Coronary artery (tissue), 2 donors: ENCODE data around the gene NCKAP5.

Experiments
- DNase-seq: peaks from one replicate; pipeline ENCODE4 v3.0.0-alpha.2; 2017; ENCODE audit warnings: low spot score
- H3K27ac ChIP-seq, 2 donors: fragments of 200-600 bp; sonication (generic); one replicate each; pipeline ENCODE4 v1.5.1; 2016 to 2019
- H3K4me3 ChIP-seq: fragments of 200-600 bp; sonication (generic); 2 replicates; pipeline ENCODE4 v1.5.1; 2016; ENCODE audit warnings: mild to moderate bottlenecking, moderate library complexity
- TF ChIP-seq, protein P1 (sequence below): fragments of 200-600 bp; sonication (generic); IDR thresholded peaks from one replicate; pipeline ENCODE4 v1.5.1; 2019; ENCODE audit warnings: antibody characterized with exemption

Gene NCKAP5

DNA sequence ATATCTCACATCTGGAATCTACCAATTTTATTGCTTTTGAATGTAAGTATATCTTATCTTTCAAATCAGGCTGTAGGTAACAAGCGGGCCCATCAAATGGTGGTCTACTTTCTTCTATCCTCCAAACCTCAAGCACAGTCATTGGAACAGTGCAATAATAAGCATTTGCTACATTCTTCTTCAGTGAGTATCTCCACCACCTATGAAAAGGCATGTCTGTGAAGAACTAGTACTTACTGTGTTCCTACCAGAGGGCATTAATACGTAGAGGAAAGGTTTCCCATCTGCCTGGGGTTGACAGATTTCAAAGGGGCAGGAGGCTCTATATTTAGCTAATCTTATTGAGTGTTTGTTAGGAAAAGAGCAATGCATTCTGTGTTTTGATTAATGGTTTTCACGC lies 411.1 kb downstream of the NCKAP5 start:
- Histone ChIP-seq H3K4me3 (no peak overlapping the region), H3K27ac (no peak overlapping the region)
- no peak for DNase-seq
- TF ChIP-seq, protein P1, sequence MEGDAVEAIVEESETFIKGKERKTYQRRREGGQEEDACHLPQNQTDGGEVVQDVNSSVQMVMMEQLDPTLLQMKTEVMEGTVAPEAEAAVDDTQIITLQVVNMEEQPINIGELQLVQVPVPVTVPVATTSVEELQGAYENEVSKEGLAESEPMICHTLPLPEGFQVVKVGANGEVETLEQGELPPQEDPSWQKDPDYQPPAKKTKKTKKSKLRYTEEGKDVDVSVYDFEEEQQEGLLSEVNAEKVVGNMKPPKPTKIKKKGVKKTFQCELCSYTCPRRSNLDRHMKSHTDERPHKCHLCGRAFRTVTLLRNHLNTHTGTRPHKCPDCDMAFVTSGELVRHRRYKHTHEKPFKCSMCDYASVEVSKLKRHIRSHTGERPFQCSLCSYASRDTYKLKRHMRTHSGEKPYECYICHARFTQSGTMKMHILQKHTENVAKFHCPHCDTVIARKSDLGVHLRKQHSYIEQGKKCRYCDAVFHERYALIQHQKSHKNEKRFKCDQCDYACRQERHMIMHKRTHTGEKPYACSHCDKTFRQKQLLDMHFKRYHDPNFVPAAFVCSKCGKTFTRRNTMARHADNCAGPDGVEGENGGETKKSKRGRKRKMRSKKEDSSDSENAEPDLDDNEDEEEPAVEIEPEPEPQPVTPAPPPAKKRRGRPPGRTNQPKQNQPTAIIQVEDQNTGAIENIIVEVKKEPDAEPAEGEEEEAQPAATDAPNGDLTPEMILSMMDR, result no peak

DNA sequence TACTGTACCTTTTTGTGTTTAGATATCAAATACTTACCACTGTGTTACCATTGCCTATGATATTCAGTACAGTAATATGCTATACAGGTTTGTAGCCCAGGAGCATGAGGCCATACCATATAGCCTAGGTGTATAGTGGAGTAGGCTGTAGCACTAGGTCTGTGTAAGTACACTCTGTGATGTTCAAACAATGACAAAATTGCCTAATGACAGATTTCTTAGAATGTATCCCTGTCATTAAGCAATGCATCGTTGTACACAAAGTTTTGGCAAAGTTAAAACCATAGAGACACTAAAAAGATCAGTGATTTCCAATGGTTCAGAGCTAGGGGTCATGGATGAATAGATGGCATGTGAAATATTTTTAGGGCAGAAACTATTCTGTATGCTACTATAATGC lies 415.5 kb downstream of the NCKAP5 start:
- DNase-seq, result no peak
- Histone ChIP-seq H3K27ac (no peak overlapping the region), H3K4me3 (no peak overlapping the region)
- TF ChIP-seq, protein P1, result no peak

DNA sequence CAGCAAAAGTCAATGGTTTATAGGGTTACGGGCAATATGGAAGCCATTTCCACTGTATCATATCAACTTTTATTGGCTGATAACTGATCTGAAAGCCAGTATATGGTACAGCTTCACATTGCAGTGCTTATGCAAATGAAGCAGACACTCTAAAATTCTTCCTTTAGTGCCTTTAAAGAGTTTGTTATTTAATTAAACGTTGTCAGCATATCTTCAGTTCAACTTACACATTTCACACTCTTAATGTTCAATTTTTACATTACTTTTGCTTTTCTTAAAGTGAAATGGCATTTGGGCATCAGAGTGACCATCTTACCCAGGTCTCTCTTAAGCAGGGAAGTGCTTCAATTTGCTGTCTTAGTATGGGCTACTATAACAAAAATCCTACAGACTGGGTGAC lies 420.1 kb downstream of the NCKAP5 start:
- TF ChIP-seq, protein P1, result no peak
- no peak overlapping the region for H3K4me3 ChIP-seq
- H3K27ac ChIP-seq, result no peak overlapping the region
- no peak for DNase-seq

DNA sequence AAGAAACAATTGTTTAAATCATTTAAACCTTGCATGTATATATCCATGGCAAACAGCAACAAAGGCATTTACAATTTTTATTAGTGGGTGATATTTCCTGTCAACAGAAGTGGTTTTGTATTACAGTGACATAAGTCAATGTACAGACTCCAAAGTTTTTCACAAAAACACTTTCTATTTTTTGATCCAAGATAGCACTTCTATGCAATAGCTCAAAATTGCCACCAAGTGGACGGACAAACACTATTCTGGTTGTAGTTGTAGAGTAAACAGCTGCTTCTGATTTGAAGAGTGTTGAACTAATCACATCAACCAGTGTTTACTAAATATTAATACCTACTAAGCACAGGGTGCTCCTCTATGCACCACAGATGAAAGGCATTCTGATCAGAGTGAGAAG lies 421.4 kb downstream of the NCKAP5 start:
- H3K27ac ChIP-seq, result no peak overlapping the region
- DNase-seq, result no peak
- no peak overlapping the region for H3K4me3 ChIP-seq
- TF ChIP-seq, protein P1, result no peak

DNA sequence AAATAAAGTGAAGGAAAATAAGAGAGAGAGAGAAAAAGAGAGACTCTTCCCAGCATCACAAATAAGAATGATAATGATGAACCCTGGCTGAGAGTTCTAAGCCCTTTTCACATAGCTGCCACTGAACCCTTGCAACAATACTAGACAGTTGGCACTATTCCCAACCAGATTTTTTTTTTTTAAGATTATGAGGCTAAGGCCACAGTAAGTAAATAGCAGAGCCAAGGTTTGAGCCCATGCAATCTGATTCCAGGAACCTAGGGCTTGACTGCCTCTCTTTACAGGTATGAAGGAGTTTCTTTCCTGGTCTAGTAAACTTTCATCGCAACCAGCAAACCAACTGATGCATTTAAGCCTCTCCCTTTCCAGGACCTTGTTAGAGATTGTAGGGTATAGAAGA lies 424.6 kb downstream of the NCKAP5 start:
- no peak overlapping the region for H3K27ac ChIP-seq
- no peak for DNase-seq

DNA sequence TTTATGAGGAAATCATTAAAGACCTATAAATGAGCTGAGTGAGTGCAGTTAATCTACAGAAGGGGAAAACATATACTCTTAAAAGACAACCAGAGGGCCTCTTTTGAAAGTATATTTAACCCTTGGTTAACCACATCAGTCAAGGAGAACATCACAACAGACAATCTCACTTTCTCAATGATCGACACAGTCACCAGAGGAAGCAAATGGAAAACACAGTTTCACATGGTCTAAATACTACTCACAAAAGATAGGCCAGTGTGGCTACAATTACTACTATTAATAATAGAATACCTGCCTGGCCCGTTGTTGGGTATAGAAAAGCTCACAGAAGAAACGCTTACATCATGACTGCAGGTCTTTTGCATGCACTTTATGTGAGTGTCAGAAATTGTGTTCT lies 426.2 kb downstream of the NCKAP5 start:
- no peak for DNase-seq
- Histone ChIP-seq H3K27ac (no peak overlapping the region), H3K4me3 (no peak overlapping the region)
- TF ChIP-seq, protein P1, result no peak

More for the DNA sequence above, 424.6 kb downstream of the NCKAP5 start:
- TF ChIP-seq, protein P1, result no peak
- H3K4me3 ChIP-seq, result no peak overlapping the region

DNA sequence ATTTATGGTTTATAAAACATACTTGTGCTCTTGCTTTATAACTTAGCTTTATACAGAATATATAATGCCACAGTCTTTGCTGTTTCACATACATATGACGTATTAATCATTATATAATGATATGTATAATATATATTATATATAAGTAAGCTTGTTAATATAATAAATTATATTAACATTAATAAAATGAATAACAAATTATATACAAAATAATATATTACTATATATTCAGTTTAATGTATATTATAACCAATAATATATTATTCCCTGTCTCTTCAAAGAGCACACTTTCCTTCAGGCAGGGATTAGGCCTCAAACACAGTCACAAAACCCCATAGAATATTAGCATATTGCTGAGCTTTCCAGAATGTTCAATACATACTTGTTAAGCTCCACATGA lies 427.6 kb downstream of the NCKAP5 start:
- H3K27ac ChIP-seq, result no peak overlapping the region
- DNase-seq, result no peak
- TF ChIP-seq, protein P1, result no peak
- H3K4me3 ChIP-seq, result no peak overlapping the region
